GM18517 (cell line): ENCODE results near the gene TIAM1.

Experiments used
- ATAC-seq: cut with Tn5 transposase; IDR thresholded peaks from one replicate; pipeline ENCODE4 v1.9.1; 2021; ENCODE audit warnings: mild to moderate bottlenecking, moderate library complexity; ENCODE audit not compliant: unreplicated experiment

The TIAM1 gene

DNA sequence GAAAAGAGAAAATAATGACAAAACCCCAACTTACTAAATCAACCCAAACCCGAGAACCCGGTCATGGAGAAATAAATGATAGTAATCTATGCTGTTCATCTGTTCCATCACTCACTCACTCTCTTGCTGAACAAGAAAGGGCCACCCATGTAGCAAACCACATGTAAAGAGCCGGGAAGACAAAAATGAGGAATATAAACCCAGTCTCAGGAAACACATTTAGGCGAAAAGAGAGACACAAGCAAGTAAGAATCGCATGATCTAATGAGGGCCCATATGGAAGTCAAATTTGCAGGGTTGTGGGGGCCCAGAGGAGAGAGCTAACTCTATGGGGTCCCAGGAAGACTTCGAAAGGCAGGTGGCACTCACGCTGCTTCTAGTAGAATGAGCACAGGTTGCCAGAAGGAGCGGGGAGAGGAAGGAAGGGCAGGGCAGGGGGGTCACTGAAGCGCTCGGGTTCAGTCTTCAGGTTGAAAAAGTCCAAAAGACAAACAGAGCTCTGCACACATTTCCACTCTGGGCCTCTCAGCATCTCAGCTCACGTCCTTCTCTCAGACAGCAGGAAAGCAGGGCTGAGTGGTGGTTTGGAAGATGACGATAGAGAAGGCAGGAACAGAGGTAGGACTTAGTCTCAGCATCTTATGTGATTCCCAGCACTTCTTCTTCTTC, 162.8 kb downstream of the TIAM1 start:
- no peak for ATAC-seq

DNA sequence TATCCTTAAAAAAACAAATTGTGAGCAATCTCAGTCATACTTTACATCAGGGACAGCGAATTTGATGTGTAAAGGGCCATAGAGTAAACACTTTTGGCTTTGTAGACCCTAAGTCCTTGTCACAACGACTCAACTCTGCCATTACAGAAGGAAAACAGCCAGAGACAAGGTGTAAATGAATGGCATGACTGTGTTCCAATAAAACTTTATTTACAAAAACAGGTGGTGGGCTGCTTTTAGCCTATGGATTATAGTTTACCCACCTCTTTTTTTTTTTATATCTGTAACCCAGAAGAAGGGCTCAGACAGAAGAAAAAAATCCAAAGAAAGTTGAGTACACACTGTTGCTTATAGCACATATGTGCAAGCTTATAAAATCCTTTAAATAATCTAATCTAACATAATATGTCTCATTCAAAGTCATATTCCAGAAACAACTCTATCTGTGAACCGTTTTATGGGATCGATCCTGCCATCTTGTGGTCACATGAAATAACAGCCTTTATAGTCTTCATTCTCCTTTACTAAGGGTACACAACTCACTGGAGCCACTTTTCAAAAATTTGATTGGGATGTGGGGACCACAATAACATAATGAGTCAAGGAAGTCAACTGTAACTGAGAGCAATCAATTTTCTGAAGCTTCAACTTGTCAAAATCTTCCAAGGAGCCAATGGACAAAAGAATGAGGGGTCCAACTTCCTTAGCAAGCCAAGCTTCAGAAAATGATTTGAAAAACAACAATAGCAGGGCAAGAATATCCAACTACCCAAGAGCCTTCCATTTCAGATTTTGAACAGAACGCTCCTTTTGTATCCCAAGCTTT, 163.6 kb downstream of the TIAM1 start:
- no peak for ATAC-seq

DNA sequence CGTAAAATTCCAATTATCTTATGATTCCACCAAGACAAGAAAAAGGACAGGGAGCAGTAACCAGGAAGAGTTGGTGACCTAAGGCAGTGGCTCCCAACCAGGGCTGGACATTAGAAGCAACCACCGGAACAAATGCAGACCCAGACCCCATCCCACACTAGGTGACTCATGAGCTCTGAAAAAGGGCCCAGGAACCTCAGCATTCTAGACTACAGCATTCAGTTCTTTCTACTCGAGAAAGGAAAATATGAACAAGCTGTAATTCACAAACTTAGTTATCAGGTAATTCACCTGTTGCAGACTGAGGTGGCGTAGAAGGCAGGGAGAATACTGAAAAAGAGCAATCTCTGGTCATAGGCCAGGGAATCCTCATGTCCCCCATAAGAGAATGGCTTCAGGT, 167.3 kb downstream of the TIAM1 start:
- ATAC-seq: no peak

DNA sequence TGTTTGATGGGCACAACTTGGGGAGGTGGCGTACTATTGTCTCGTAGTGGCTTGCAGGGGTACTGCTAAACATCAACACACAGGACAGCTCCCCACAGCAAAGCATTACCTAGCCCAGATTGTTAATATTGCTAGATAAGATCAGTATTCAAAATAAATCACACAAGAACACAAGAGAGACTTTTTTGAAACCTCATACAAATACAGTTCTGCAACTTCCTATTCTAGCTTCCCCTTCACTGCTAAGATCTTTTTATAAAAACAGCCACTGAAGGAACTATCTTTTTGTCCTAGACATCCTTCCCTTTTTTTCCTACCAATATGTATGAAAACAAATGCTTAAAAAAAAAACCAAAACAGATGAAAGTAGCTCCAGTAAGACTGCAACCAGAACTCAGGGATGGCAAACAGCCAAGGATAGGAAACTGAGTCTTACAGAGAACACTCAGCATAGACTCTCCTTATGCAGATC, 167.9 kb downstream of the TIAM1 start:
- no peak for ATAC-seq

DNA sequence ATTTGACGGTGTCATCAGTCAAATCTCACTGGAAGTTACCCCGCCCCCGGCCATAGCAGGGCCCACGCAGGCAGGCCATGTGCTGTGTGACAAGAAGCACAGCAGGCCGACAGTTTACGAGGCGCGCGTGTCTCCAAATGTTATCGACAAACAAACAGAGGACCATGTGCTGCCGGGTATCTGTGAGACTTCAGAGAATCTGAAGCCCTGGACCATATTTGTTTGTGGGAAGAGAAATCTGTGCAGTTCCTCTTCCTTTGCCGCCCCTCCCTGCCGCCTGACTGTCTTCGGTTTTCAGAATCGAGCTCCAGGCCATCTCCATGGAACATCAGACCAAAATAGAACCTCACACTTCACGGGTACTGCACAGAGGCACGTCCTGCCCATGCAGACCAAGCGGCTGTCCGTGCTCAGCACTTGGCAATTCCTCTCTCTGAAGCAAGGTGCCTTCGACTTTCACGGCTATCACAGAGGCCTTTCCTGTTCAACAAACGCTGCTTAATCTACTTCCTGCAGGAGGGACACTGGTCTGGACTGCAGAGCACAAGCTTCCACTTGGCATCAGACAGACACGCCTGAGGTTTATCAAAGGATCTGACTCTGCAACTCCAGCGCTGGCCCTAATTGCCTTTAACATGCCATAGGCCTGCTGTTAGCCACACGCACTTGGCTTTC, 170.0 kb downstream of the TIAM1 start:
- no peak for ATAC-seq

DNA sequence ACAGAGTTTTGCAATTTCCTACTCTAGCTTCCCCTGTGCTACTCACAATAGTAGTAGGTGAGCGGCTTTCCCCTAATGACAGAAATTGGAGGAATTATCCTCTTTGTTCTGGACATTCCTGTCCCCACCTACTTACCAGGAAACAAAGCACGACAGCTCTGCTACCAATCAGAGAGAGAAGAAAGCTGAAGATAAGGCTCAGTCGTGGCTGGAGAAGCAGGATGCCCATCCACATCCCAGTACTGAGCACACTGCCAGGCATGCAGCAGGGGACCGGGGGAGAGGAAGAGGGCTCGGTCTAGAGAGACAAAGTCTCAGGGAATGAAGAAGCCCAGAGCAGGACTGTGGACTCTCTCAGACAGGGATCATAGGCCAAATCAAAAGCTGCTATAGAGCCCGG, 171.7 kb downstream of the TIAM1 start:
- ATAC-seq: no peak

DNA sequence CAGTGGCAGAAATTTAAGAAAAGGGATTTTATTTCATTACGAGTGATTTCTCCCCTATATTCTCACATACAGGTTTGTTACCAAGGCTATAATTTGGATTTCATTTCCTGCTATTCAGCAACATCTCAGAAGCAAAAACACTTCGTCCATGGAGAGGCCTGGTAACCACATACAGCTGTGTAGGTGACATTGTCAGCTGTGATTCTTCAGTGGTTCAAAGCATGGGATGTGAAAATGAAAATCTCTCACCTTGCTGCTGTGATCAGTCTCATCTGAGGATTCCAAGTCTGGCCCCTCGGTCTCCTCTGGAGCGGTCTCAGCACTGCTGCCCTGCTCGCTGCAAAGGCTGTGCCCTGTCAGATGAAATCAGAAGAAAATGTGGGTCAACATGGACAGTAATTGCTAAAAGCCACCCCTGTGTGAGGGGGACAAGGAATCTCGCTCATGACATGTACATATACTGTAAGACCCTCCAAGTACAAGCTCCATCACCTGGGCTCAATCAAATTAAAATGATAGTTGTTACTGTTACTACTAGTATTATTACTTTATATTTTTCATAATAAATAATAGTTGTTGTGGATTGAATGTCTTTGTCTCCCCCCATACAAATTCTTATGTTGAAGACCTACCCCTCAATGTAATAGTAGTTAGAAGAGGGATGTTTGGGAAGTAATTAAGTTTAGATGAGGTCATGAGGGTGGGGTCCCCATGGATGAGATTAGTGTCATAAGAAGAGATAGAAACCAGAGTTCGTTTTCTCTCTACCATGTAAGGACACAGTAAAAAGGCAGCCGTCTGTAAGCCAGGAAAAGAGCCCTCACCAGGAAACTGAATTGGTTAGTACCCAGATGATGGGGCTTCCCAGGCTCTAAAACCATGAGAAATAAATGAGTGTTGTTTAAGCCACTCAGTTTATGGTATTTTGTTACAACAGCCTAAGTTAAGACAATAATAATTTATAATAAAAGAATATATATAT, 179.1 kb downstream of the TIAM1 start:
- ATAC-seq: no peak

DNA sequence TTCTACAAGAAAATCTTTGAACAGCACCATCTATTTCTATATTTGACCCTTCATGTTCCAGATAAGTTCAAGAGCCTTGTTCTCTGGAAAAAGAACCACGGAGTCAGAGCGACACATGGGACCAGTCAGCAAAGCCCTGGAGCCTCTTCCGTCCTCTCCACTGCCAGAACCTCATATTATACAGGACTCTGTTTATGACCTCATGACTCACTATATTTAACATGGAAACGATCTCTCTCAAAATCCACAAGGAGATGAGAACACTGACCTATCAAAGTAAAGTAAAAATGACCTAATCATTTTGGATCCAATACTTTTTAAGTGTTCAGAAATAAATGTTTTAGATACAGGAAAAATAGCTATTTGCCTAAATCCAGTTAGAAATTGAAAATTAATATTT, 181.2 kb downstream of the TIAM1 start:
- ATAC-seq: no peak

DNA sequence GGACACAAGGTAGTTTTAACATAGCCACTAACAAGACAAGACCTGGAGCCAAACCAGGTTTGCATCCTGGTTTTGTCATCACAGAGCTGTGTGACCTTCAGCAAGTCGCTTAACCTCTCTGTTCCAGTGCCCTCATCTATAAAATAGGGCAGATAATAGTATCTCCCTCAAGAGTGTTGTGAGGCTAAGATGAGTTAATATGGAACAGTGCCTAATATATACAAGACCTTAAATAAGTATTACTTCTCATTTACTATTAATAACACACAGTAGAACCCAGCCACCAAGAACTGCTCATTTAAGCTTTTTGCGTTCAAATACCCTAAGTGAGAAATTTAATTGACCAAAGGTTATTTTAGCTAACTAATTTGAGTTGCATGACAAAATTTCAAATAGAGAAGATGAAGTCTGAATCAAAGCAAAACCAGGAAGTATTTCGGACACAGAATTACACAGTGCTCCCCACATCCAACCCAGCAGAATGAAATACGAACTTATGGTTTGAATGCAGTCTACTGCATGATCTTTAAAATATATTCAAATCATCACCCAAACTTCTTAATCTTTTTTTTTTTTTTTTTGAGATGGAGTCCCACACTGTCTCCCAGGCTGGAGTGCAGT, 181.9 kb downstream of the TIAM1 start:
- no peak for ATAC-seq

DNA sequence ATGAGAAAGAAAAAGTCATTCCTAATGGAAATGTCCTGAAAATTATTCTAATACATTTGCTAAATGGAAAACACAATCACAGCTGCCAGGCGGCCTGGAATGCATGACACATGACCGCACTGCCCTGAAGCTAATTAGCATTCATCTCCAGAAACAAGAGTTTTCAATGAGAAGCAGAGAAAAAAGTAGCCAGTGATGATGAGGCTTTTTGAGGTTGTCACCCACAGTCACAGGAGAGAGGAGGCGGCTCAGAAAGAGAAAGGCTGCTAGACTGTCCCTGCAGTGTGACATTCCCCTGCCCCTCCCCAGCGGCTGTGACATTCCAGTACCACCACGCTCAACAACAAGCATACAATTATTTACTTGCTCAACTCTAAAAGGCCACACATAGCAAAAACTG, 182.9 kb downstream of the TIAM1 start:
- ATAC-seq: no peak

DNA sequence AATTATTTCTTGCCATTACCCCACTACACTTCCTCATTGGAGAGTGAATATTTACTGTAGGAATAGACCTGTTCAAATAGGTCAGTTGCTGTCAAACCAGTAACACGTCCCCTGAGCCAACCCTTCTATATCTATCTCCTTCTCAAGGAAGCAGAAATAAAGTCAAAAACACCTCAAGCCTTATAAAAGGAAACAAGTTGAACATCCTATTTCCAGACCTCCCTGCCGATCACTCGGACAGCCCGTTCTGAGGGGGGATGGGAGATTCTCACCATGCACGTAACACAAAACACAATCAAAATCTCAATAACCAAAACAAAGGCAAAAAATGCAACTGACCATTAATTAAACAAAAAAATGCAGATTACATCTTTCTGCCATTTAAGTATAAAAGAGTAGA, 184.3 kb downstream of the TIAM1 start:
- ATAC-seq: no peak

DNA sequence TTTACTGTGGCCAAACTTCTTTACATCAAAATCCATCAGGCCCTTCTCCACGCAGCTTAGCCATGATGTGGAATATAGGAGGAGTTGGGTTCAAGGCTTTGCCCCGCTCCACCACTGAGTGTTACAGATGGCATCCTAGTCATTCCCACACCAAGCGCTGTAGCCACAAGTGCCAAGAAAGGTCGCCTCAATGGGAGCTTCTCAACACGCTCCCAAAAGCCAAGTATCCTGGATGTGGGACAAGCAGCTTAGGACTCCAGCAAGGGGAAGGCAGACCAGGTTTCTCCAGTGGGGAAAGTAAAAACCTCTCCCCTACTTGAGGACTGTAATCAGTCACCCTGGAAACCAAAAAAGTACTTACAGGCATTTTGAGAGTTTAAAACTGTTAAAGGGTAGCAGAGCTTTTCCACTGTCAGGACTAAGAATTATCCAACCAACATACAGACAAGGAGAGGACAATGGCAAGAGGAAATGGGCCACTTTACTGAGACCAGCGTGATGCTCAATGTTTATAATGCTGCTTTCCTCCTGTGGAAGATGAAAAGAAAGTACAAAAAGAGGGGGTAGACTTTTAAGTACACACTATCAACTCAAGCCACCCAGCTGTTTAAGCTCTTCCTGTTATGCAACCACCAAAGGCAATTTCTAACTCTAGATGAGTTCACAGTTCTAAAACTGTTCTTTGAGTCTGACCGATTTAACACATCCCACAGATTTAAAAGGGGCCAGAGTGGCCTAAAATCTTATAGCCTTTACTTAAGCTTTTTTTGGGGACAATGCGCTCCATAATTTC, 185.1 kb downstream of the TIAM1 start:
- no peak for ATAC-seq

DNA sequence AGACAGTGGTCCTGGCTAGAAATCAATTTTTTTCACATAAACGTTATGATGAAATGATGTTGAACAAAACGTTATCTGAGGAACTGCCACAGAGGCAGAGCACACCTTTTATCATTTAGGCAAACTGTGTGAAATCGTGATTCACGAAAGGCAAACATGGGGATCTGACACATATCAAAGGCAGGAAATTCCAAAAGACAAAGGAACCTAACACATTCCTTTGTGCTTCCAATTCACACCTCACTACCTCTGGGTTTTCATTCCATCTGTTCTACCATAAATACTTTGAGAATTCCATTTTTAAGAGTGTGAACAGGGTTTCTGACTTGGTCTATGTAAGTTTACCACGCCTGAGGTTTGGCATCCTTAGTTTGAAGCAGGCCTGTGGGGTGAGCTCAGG, 186.3 kb downstream of the TIAM1 start:
- ATAC-seq: no peak

DNA sequence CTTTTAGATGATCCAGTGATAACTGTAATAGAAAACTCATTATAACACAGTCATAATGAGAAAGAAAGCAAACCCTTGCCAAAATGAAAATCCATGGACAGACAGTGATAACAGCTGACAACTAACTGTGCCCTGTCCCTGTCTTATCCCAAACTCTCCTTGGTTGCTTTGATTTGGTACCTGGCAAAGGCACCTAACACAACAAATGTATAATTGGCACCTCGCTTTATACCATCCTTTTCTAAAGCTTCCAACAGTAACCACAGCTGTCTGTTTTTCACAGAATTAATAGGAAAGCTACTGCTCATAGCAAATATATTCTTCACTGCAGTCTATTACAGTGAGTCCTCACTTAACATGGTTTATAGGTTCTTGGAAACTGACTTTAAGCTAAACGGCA, 187.4 kb downstream of the TIAM1 start:
- ATAC-seq: no peak

DNA sequence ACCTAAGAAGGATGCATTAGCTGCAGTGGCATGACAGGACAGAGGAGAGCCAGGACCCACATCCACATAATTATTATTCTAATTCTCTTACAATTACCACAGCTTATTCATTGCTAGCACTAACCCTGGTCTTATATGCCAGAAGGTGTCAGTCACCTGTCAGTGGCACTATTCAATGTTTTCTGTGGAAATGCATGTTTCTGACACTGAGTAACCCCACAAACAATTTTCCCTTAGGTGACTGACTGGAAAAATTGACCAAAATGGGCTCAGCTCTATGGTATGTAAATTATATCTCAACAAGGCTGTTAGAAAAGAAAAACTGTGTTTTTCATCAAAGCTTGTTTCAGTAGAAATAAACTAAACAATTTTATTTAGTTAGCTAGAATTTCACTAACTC, 187.9 kb downstream of the TIAM1 start:
- ATAC-seq: no peak

DNA sequence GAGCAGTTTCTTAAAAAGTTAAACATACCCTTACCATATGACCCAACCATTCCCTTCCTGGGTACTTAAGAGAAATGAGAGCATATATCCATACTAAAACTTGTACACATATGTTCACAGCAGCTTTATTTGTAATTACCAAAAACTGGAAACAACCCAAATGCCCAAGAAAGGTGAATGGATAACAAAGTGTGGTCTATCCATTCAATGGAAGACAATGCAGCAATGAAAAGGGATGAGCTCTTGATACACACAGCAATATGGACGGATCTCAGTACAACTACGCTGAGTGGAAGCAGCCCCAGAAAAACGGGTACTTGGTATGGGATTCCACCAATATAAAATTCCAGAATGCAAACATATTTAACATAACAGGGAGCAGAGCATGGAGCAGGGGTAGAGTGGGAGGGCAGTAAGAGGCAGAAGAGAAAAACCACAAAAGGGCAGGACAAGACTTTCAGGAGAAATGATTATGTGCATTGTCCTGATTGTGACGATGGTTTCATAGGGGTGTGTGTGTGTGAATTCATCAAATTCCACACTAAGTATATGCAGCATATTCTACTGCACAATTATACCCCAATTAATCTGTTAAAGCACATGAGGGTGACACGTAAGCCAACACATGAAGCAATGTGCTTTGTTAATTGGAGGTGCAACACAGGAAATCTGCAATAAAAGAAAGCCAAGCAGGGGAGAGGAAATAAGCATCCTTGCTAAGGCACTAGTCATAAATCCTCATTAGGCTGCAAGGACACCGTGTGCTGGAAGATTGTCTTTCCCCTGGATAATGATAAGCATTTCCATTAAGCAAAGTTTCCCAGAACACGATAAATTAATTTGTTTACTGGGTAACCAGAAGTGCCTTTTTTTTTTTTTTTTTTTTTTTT, 192.7 kb downstream of the TIAM1 start:
- ATAC-seq: no peak

DNA sequence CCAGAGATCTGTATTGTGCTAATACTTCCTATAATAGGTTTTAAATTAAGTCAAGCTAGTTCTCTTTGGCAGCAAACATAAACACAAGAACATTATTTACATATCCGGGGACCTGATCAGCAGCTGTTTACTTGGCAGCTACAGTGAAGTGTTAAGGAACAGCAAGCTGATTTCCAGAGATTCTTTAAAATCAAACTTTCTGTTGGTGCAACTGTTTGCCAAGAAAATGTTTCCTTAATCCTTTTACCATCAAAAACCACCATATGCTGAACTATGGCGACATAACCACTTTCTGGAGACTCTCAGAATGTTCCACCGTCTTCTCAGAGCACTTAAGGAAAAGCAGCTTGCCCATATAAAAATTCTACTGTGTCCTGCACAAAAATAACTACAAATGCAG, 198.8 kb downstream of the TIAM1 start:
- ATAC-seq: no peak

DNA sequence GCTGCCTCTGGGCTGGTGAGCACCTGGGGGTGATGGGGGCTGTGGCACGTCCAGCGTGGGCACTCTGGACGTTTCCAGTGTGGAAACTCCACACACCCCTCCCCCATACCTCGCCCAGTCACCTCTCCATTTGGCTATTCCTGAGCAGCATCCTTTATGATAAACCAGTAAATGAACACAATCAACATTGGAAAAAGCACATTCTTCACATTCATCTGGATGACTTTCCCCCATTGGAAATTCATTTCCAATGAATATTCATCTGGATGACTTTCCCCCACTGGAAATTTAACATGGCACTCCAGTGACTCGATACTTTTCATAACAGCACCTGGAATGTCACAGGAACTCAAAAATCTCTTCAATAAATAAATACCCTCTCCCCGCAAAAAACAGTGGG, 201.0 kb downstream of the TIAM1 start:
- ATAC-seq: no peak

DNA sequence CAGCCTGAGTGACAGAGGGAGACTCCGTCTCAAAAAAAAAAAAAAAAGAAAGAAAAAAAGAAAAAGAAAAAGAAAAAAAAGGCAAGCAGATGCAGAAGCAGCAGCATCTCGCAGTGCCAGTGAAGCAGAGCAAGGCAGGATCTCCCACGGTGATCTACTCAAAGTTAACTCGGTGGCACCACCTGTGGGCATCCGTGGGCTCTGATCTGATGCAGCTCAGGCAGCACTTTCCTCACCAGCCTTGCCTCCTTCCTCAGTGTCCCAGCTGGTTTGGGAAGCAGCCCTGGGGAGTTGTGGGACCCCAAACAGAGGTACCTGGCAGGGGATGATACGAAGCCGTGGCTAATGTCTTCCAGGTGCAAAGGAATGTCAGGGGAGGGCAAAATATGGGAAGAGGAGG, 201.5 kb downstream of the TIAM1 start:
- ATAC-seq: no peak
